Cardiac muscle cell (in vitro differentiated cells and primary cell): ENCODE data around the gene PRXL2A. TPM values are rescaled to one million over a fixed set of nuclear protein-coding genes. Genes with fewer than 3 reads are reported as not detected.

ENCODE experiments used
- DNase-seq, 2 donors: peaks; one replicate each; pipeline versions ENCODE4 v3.0.0 to v3.0.0-alpha.2; 2010 to 2017; ENCODE audit warnings: low read depth in 1 of 2, low spot score in 1 of 2
- H3K27ac ChIP-seq: fragments of 200-600 bp; sonication (generic); 2 replicates; pipeline ENCODE4 v1.5.1; 2016
- H3K27me3 ChIP-seq: fragments of 200-600 bp; sonication (generic); 2 replicates; pipeline ENCODE4 v1.6.0; 2016; ENCODE audit warnings: control low read depth
- H3K36me3 ChIP-seq: fragments of 200-600 bp; sonication (generic); 2 replicates; pipeline ENCODE4 v1.5.1; 2016; ENCODE audit warnings: control low read depth
- H3K4me1 ChIP-seq: fragments of 200-600 bp; sonication (generic); 2 replicates; pipeline ENCODE4 v1.8.1; 2017; ENCODE audit warnings: low read depth, mild to moderate bottlenecking, mixed run types
- H3K4me3 ChIP-seq: fragments of 200-600 bp; sonication (generic); 2 replicates; pipeline ENCODE4 v1.5.1; 2016; ENCODE audit warnings: mild to moderate bottlenecking
- H3K9me3 ChIP-seq: fragments of 200-600 bp; sonication (generic); 2 replicates; pipeline ENCODE4 v1.5.1; 2017; ENCODE audit warnings: low read depth, mild to moderate bottlenecking, control low read depth
- polyA plus RNA-seq: library from polyadenylated mRNA; unstranded; fragments of >200 nt; fragmentation: Nextera tagmentation; extraction: Ambion mirVana; gene quantifications from 2 replicates; pipeline ENCODE4 v1.2.1, GENCODE V29; 2016
- total RNA-seq: library from RNA; depleted of rRNA; stranded (reverse); fragments of >200 nt; gene quantifications from 2 replicates; pipeline ENCODE4 v1.2.3, GENCODE V29; 2016
- TF ChIP-seq, protein P1 (sequence below): IDR thresholded peaks from 2 replicates; pipeline ENCODE4 v1.5.1; 2012; ENCODE audit warnings: low read depth, mild to moderate bottlenecking, low read length

Gene PRXL2A
- total and polyA plus RNA-seq, 2 experiments from 2014 or later, result 52.0 to 144 TPM

- Histone ChIP-seq H3K27me3 (no peaks in the 10 kb centered on the region), H3K9me3 (no peaks in the 10 kb centered on the region), H3K4me1 (no peaks in the 10 kb centered on the region), H3K36me3 (peaks cover 27% of the 10 kb centered on the region), H3K27ac (no peak overlapping the region), H3K4me3 (no peak overlapping the region)
- no peak for DNase-seq
- TF ChIP-seq, protein P1, sequence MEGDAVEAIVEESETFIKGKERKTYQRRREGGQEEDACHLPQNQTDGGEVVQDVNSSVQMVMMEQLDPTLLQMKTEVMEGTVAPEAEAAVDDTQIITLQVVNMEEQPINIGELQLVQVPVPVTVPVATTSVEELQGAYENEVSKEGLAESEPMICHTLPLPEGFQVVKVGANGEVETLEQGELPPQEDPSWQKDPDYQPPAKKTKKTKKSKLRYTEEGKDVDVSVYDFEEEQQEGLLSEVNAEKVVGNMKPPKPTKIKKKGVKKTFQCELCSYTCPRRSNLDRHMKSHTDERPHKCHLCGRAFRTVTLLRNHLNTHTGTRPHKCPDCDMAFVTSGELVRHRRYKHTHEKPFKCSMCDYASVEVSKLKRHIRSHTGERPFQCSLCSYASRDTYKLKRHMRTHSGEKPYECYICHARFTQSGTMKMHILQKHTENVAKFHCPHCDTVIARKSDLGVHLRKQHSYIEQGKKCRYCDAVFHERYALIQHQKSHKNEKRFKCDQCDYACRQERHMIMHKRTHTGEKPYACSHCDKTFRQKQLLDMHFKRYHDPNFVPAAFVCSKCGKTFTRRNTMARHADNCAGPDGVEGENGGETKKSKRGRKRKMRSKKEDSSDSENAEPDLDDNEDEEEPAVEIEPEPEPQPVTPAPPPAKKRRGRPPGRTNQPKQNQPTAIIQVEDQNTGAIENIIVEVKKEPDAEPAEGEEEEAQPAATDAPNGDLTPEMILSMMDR, result no peak
Observed at GRCh38 chr10:80425901-80426300, 17.6 kb downstream of the PRXL2A start.

DNA sequence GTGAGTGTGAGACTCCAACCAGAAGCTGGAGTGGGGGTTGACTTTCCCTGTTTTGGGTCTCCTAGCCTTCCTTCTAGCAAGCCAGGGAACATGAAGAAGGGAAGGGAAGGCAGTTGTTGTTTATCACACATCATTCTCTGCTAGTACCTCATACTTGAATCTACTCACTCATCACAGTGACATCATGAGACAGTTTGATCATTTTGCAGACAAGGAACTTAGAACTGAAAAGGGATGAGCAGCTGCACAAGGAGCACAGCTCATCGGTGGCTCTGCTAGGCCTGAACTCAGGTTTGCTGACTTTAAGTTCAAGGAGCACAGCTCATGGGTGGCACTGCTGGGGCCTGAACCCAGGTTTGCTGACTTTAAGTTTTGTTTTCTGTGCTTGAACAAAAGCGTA lies 19.2 kb downstream of the PRXL2A start:
- TF ChIP-seq, protein P1, result no peak
- peaks cover 27% of the 10 kb centered on the region for H3K36me3 ChIP-seq

DNA sequence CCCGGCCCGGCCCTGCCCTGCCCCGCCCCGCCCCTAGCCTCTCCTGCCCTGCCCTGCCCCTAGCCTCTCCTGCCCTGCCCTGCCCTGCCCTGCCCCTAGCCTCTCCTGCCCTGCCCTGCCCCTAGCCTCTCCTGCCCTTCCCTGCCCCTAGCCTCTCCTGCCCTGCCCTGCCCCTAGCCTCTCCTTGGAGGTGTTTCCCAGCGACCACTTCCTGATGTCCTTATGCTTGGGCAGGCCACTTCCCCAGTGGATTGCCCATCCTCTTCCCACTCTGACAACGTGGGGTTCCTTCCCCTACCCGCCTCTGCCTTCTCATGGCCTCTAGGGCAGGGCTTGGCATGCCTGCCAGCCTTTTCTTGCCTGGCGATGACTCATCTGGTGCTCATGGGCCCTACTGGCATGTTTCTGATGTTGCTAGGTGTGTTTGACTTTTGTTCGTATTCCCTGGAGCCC lies 21.2 kb downstream of the PRXL2A start:
- H3K4me3 ChIP-seq, result no peak overlapping the region
- H3K9me3 ChIP-seq, result no peaks in the 10 kb centered on the region
- H3K36me3 ChIP-seq, result peaks cover 22% of the 10 kb centered on the region
- H3K4me1 ChIP-seq, result no peaks in the 10 kb centered on the region
- TF ChIP-seq, protein P1, result no peak
- no peak for DNase-seq
- no peak overlapping the region for H3K27ac ChIP-seq
- H3K27me3 ChIP-seq, result no peaks in the 10 kb centered on the region

More for the DNA sequence above, 19.2 kb downstream of the PRXL2A start:
- Histone ChIP-seq H3K4me3 (no peak overlapping the region), H3K27me3 (no peaks in the 10 kb centered on the region), H3K27ac (no peak overlapping the region), H3K4me1 (no peaks in the 10 kb centered on the region), H3K9me3 (no peaks in the 10 kb centered on the region)
- no peak for DNase-seq

DNA sequence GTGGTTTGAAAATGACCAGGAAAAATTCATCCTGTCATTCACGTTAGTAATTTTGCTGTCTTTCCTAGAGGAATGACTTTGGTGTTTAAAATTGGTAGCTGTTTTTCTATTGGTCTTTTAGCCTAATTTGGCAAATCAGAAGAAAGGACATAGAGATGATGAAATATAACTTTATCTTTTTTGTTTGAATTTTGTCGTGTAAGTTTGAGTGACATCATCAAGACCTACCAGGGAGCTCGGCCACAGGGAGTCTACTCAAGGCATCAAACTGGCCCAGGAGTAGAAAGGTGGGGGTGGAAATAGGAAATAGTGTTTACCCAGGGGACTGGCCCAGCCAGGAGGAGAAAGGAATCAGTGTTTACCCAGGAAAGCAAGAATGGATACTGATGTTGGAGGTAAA lies 24.8 kb downstream of the PRXL2A start:
- TF ChIP-seq, protein P1, result no peak
- no peak for DNase-seq
- H3K9me3 ChIP-seq, result no peaks in the 10 kb centered on the region
- H3K27ac ChIP-seq, result no peak overlapping the region
- no peaks in the 10 kb centered on the region for H3K27me3 ChIP-seq
- H3K4me3 ChIP-seq, result no peak overlapping the region
- H3K4me1 ChIP-seq, result no peaks in the 10 kb centered on the region
- peaks cover 4% of the 10 kb centered on the region for H3K36me3 ChIP-seq

- Histone ChIP-seq H3K27ac (peak overlapping the region; percentile 43), H3K9me3 (no peaks in the 10 kb centered on the region), H3K36me3 (no peaks in the 10 kb centered on the region), H3K4me3 (no peak overlapping the region), H3K27me3 (no peaks in the 10 kb centered on the region), H3K4me1 (no peaks in the 10 kb centered on the region)
- TF ChIP-seq, protein P1, result no peak
- no peak for DNase-seq
Observed at GRCh38 chr10:80436446-80437098, 28.2 kb downstream of the PRXL2A start.
